Smooth muscle cell (in vitro differentiated cells): ENCODE data around the gene PBX1. TPM values are rescaled to one million over a fixed set of nuclear protein-coding genes. Genes with fewer than 3 reads are reported as not detected.
A peak's percentile ranks its signal among the peaks of the same experiment; 100 is the strongest.

Experiments
- DNase-seq: peaks from one replicate; lab custom pipeline; 2025; ENCODE audit not compliant: unreplicated experiment; lab: John Stamatoyannopoulos, UW
- H2AFZ ChIP-seq: fragments of 200-600 bp; sonication (generic); 2 replicates; pipeline ENCODE4 v1.6.0; 2016; ENCODE audit warnings: antibody characterized with exemption, low read depth, mild to moderate bottlenecking
- H3F3A ChIP-seq: fragments of 200-600 bp; sonication (generic); 2 replicates; pipeline ENCODE4 v1.6.0; 2017; ENCODE audit warnings: antibody characterized with exemption, low read depth
- H3K27ac ChIP-seq: fragments of 200-600 bp; sonication (generic); 2 replicates; pipeline ENCODE4 v1.5.1; 2016; ENCODE audit warnings: low read depth, mild to moderate bottlenecking
- H3K27me3 ChIP-seq: fragments of 200-600 bp; sonication (generic); 2 replicates; pipeline ENCODE4 v1.6.1; 2016; ENCODE audit warnings: low read depth, mild to moderate bottlenecking
- H3K36me3 ChIP-seq: fragments of 200-600 bp; sonication (generic); 2 replicates; pipeline ENCODE4 v1.5.1; 2016; ENCODE audit warnings: low read depth
- H3K4me1 ChIP-seq: fragments of 200-600 bp; sonication (generic); 2 replicates; pipeline ENCODE4 v1.5.1; 2016; ENCODE audit warnings: low read depth
- H3K4me2 ChIP-seq: fragments of 200-600 bp; sonication (generic); 2 replicates; pipeline ENCODE4 v1.6.0; 2016; ENCODE audit warnings: mild to moderate bottlenecking
- H3K4me3 ChIP-seq: fragments of 200-600 bp; sonication (generic); 2 replicates; pipeline ENCODE4 v1.5.1; 2016; ENCODE audit warnings: mild to moderate bottlenecking
- H3K79me2 ChIP-seq: fragments of 200-600 bp; sonication (generic); 2 replicates; pipeline ENCODE4 v1.6.0; 2016; ENCODE audit warnings: low read depth, mild to moderate bottlenecking
- H3K9ac ChIP-seq: fragments of 200-600 bp; sonication (generic); 2 replicates; pipeline ENCODE4 v1.6.0; 2016; ENCODE audit warnings: low read depth
- H3K9me3 ChIP-seq: fragments of 200-600 bp; sonication (generic); replicated peaks from 2 replicates; pipeline ENCODE4 v1.5.1; 2016; ENCODE audit warnings: low read depth
- H4K20me1 ChIP-seq: fragments of 200-600 bp; sonication (generic); 2 replicates; pipeline ENCODE4 v1.6.0; 2016; ENCODE audit warnings: low read depth
- CTCF ChIP-seq: fragments of 200-600 bp; sonication (generic); IDR thresholded peaks from 2 replicates; pipeline ENCODE4 v1.5.1; 2017; ENCODE audit warnings: borderline replicate concordance, mild to moderate bottlenecking, antibody characterized with exemption; ENCODE audit not compliant: insufficient read depth, poor library complexity, severe bottlenecking
- WGBS: methylation state at CpG from one replicate; pipeline ENCODE4 v1.1.7; 2016; ENCODE audit warnings: low lambda C conversion rate; 5-methylcytosine and 5-hydroxymethylcytosine counted together
- polyA plus RNA-seq: library from polyadenylated mRNA; unstranded; fragments of >200 nt; fragmentation: Nextera tagmentation; extraction: Ambion mirVana; gene quantifications from 2 replicates; pipeline ENCODE4 v1.2.1, GENCODE V29; 2016
- total RNA-seq: library from RNA; depleted of rRNA; stranded (reverse); fragments of >200 nt; gene quantifications from 2 replicates; pipeline ENCODE4 v1.2.3, GENCODE V29; 2014

PBX1 gene
- total and polyA plus RNA-seq, 2 experiments from 2014 or later: 8.1 to 70.8 TPM

- Histone ChIP-seq H3K4me3 (no peak overlapping the region), H3K4me2 (no peak overlapping the region), H4K20me1 (peaks cover 3% of the 10 kb centered on the region), H3K9me3 (no peaks in the 10 kb centered on the region), H2AFZ (no peak overlapping the region), H3K27ac (no peak overlapping the region), H3K27me3 (no peaks in the 10 kb centered on the region), H3K36me3 (peaks cover 4% of the 10 kb centered on the region), H3F3A (no peaks in the 10 kb centered on the region), H3K9ac (no peak overlapping the region), H3K4me1 (peaks cover 17% of the 10 kb centered on the region), H3K79me2 (no peaks in the 10 kb centered on the region)
- WGBS: 98% methylated on average over 9 of the region's 9 CpGs
- TF ChIP-seq CTCF: no peak
- DNase-seq: no peak
Measured at GRCh38 chr1:164821648-164822047, 262.7 kb downstream of the PBX1 start.

GRCh38 chr1:164823486-164824279, 264.7 kb downstream of the PBX1 start:
- Histone ChIP-seq H3K4me2 (peak overlapping the region; percentile 57), H3K9me3 (no peaks in the 10 kb centered on the region), H3K9ac (no peak overlapping the region), H3K27ac (no peak overlapping the region), H3K4me3 (no peak overlapping the region), H4K20me1 (peaks cover under 1% of the 10 kb centered on the region), H3K79me2 (no peaks in the 10 kb centered on the region), H3K36me3 (peaks cover 4% of the 10 kb centered on the region), H3F3A (no peaks in the 10 kb centered on the region), H3K27me3 (no peaks in the 10 kb centered on the region), H3K4me1 (peaks cover 17% of the 10 kb centered on the region), H2AFZ (no peak overlapping the region)
- WGBS: 47% methylated on average over 5 of the region's 5 CpGs
- TF ChIP-seq CTCF: no peak
- DNase-seq: no peak

GRCh38 chr1:164824542-164824941, 265.6 kb downstream of the PBX1 start:
- H3K9me3 ChIP-seq: no peaks in the 10 kb centered on the region
- H3K4me3 ChIP-seq: no peak overlapping the region
- no peak overlapping the region for H3K4me2 ChIP-seq
- H3F3A ChIP-seq: no peaks in the 10 kb centered on the region
- H3K36me3 ChIP-seq: peaks cover 4% of the 10 kb centered on the region
- TF ChIP-seq CTCF: no peak
- H3K4me1 ChIP-seq: peaks cover 17% of the 10 kb centered on the region
- H3K9ac ChIP-seq: no peak overlapping the region
- no peaks in the 10 kb centered on the region for H4K20me1 ChIP-seq
- H3K27me3 ChIP-seq: no peaks in the 10 kb centered on the region
- DNase-seq: no peak
- H3K79me2 ChIP-seq: no peaks in the 10 kb centered on the region
- no peak overlapping the region for H2AFZ ChIP-seq
- no peak overlapping the region for H3K27ac ChIP-seq

GRCh38 chr1:164830628-164831027, 271.6 kb downstream of the PBX1 start:
- no peaks in the 10 kb centered on the region for H3K79me2 ChIP-seq
- no peak for DNase-seq
- H3K4me3 ChIP-seq: no peak overlapping the region
- no peak overlapping the region for H3K4me2 ChIP-seq
- no peak overlapping the region for H3K9ac ChIP-seq
- no peak overlapping the region for H3K27ac ChIP-seq
- H3K27me3 ChIP-seq: no peaks in the 10 kb centered on the region
- H3F3A ChIP-seq: no peaks in the 10 kb centered on the region
- H3K9me3 ChIP-seq: no peaks in the 10 kb centered on the region
- no peaks in the 10 kb centered on the region for H3K4me1 ChIP-seq
- H3K36me3 ChIP-seq: no peaks in the 10 kb centered on the region
- no peaks in the 10 kb centered on the region for H4K20me1 ChIP-seq
- no peak for TF ChIP-seq CTCF
- WGBS: 84% methylated on average over 4 of the region's 4 CpGs
- H2AFZ ChIP-seq: no peak overlapping the region
